NCI-H526 treated with DMSO at 0.1 percent for 48 hours (cell line): ENCODE results near the gene ATP12A.

ENCODE experiments used
- DNase-seq: peaks from one replicate; lab custom pipeline; 2025; lab: John Stamatoyannopoulos, UW

The ATP12A gene

GRCh38 chr13:24688111-24688510, 7.9 kb downstream of the ATP12A start:
- no peak for DNase-seq

DNA sequence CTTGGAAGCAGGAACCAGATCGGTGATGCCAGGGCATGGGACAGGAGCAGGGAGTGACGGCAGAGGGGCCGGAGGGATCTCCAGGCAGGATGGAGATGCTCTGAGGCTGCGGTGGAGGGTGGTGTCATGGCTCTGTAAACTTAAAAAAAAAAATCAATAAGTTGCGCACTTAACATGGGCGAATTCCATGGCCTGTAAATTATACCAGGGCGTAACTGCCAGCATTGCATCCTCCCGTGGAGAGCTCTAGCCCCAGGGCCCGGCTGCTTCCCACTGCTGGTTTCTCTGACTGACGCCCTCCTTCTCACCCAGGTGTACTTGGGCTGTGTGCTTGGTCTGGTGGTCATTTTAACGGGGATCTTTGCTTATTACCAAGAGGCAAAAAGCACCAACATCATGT, 8.7 kb downstream of the ATP12A start:
- DNase-seq = no peak

DNA sequence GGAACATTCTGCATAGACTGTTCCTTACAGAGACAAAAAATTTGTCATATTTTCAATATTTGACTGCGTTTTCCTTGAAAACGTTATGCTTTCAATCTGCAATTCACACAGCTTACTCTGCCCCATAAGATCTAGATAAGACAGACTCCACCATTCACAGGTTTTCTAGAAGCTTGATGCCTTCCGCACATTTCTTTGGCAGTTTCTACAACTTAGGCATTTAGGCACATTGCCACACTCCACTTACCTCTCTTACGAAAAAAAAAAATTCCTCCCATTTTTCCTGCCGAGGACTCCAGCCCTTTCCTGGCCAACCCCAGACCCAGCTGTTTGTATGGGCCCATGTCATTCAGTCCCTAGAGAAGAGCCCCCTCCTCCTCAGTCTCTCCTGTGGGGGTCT, 11.2 kb downstream of the ATP12A start:
- DNase-seq = no peak

GRCh38 chr13:24692561-24692960, 12.4 kb downstream of the ATP12A start:
- no peak for DNase-seq

GRCh38 chr13:24693862-24694471, 13.8 kb downstream of the ATP12A start:
- DNase-seq = peak; percentile 79

- no peak for DNase-seq
These were observed 14.7 kb downstream of the ATP12A start for GRCh38 chr13:24694907-24695306.

DNA sequence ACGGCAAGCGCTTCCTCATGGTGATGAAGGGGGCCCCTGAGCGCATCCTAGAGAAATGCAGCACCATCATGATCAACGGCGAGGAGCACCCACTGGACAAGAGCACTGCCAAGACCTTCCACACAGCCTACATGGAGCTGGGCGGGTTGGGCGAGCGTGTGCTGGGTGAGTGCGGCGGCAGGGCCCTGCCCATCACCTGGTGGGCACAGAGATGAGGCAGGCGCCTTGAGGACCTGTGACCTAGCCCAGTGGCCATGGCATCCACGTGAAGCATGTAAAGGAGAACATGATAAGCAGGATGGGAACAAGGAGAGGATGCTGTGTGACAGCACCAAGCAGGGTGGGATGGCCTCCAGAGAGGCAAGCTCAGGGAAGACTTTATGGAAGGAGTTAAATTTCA, 18.5 kb downstream of the ATP12A start:
- DNase-seq = no peak

- no peak for DNase-seq
These were observed 19.3 kb downstream of the ATP12A start for GRCh38 chr13:24699541-24699940.

DNA sequence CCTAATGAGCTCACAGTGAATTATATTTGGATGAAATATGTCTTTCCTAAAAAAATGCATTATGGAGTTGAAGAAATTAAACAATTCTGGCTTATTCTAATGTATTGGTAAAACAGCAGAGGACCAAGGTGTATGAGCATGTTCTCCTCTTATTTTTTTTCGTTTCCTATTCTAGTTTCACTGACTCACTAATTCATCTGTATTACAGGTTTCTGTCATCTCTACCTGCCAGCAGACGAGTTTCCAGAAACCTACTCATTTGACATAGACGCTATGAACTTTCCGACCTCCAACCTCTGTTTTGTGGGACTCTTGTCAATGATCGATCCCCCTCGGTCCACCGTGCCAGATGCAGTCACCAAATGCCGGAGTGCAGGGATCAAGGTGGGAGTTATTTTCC, 20.3 kb downstream of the ATP12A start:
- DNase-seq = no peak

GRCh38 chr13:24706886-24707585, 26.8 kb downstream of the ATP12A start:
- no peak for DNase-seq

DNA sequence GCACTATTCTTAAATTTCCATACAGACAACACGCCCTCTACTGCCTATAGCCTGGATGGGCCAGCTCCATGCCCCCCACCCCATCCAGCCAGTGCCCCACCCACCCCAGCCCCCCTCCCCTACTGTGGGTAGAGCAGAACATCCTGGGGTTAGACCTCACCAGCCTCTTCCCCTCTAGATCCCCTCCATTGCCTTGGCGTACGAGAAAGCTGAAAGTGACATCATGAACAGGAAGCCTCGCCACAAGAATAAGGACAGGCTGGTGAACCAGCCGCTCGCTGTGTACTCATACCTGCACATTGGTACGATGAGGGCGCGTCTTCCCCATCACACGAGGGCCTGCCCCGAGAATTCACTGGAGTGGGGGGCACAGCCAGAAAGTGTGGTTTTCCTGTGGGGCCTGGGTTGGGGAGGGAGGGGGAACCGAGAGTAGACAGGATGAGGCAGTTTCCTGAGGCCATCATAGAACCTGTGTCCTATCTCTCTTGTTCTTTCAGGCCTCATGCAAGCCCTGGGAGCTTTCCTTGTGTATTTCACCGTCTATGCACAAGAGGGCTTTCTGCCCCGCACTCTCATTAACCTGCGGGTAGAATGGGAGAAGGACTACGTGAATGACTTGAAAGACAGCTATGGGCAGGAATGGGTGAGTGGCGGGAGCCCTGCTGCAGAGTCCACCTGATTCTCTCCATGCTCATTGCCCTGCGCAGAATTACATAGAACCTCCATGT, 29.1 kb downstream of the ATP12A start:
- DNase-seq = no peak

DNA sequence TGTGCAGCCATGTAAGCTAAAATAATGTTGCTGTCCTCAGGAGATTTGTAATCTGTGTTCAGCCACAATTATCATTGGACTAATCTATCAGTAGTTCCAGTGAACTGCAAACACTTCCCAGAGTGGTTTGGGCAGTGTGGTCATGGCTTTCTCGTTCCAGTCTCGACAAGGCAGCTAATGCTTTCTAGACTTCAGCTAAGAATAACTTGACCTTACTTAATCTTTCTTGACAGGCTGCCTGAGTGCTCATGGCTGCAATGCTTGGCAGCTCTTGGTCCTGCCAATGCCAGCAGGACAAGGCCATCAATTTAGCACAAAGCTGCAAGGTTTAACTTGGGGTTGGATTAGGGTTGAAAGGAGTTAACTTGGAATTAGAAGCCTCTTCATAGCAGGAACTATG, 32.8 kb downstream of the ATP12A start:
- DNase-seq = no peak

DNA sequence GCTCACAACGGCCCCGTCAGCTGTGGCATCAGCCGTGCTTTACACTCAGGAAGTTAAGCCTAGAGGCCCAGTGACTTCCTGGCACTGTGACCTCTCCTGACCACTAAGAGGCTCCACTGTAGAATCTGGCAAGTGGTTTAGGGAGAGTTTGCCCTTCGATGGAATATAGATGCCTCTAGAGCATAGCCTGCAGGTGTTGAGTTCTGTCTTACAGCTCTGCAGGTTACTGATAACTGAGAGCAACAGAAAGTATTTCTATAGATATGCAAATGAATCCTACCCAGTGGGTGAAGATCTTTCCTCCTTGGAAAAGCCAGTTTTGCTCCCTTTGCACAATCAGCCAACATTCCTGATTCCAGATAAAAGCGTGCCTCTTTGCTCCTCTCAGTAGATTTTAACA, 35.8 kb downstream of the ATP12A start:
- peak; percentile 20 for DNase-seq

DNA sequence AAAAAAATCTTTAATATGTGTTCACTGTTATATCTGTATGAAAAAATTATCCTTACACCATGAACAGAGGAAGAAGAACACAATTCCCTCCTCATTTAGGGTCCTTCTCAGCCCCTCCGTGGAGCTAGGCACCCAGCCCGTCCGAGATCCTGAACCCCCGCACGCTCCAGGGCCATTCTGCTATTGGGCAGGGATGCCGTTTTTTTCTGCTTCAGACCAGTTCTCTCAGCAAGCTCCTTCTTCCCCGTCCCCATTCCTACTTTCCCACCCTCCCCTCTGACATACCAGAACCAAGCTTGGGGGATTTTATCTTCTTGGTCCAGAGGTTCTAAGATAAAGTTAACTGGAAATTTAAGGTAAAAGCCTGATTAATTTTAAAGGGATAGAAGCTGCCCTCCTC, 36.2 kb downstream of the ATP12A start:
- no peak for DNase-seq

DNA sequence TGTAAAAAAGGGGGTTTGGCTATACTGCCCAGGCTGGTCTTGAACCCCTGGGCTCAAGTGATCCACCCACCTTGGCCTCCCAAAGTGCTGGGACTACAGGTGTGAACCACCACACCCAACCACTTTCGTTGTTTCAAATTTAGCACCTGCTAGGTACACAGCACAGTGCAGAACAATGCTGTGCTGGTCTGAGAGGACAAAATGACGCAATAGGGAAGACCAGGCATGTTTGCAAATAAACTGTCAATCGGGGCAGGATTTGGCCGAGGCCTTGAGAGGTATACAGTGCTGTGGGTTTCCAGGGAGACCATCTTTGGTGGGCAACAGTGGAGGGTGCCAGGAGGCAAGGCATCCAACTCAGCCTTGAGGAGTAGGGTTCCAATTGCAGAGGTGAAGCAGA, 37.0 kb downstream of the ATP12A start:
- no peak for DNase-seq

DNA sequence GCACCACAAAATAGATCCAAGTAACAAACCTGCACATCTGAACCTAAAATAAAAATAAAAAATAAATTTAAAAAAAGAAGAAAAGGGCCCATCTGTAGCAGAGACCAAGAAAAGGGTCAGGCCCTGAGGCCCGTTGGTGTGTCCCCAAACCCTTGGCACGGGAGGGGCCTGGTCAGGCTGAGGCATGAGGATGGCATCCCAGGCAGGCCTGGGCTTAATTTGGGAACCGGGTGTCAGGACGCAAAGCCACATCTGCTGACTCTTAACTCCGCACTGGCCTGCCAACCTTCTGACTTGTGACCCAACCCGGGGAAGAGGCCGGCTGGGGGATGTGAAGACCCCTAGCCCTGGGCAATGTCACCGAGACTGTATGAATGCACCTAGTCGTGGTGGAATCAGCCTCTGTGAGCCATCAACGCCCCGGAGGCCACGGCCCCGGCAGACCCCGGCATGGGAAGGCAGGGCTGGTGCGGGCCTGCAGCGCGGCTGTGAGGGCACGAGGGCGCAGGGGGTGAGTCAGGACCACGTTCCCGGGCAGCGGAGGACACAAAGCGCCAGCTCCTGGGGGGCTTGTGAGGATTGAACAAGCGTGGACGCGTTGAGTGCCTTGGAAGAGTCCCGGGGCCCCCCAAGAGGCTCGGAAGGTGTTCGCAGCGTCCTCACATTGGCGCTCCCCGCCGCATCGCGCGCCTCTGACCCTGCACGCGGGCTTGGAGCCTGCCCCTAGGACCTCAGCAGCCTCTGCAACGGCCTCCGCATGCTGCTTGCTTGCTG, 38.2 kb downstream of the ATP12A start:
- no peak for DNase-seq

DNA sequence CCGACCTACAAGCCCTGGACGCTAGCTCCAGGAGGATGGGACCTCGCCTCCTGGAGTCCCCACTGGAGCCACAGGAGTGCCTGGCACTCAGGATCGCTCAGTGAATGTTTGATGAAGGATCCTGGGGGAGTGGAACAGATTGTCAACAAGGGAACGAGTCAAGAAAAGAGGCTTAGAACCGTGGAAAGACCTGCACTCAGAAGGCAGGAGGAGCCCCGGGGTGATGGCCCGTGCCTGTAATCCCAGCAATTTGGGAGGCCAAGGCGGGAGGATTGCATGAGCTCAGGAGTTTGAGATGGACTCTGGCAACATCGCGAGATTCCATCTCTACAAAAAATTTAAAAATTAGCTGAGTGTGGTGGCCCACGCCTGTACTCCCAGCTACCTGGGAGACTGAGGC, 38.9 kb downstream of the ATP12A start:
- DNase-seq = no peak

DNA sequence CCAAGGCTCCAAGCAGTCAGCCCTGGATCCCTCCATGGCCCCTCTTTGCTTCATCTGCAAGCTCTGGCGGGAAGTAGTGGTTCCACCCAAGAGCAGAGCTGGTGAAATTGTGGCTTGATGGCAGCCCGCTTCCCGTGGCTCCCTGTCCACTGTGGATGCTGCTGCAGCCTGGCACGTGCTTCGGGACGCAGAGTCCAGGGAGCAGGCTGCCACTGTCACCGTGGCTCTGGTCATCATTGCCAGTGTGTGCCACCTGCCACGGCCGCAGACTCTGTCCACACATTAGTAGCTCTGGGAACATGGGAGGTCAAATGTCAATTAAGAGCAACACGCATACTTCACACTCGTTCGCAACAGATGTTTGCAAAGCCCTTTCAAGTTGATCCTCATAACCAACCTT, 43.0 kb downstream of the ATP12A start:
- no peak for DNase-seq

GRCh38 chr13:24724714-24725113, 44.5 kb downstream of the ATP12A start:
- DNase-seq = no peak

DNA sequence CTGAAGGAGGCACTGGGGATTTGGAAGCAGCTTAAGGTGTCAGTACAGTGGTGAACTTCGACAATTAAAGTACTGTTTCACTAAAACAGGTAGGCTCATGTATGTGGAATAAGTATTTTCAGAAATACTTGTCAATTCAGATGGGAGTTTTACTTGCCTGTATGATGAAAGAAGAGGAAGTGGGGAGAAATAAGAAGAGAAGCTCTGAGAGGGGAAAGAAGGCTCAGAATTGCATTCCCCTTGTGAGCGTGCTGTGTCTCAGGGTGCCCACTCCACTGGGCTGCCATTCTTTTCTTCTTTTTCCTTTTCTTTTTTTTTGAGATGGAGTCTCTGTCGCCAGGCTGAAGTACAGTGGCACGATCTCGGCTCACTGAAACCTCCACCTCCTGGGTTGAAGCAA, 45.2 kb downstream of the ATP12A start:
- DNase-seq = no peak

- DNase-seq = peak; percentile 82
These were observed 47.8 kb downstream of the ATP12A start for GRCh38 chr13:24727731-24728601.
